ENCODE measurements around the gene VPS9D1. TPM values are rescaled to one million over a fixed set of nuclear protein-coding genes. Genes with fewer than 3 reads are reported as not detected.

VPS9D1 gene
- total RNA-seq, 1 experiment from 2014 or later = 6.3 TPM

GRCh38 chr16:89738538-89739317, 18.0 kb upstream of the VPS9D1 start:
- intact Hi-C loops (cut with micrococcal nuclease; ENCODE audit: unreplicated experiment) = no loop called here
- H3K4me1 ChIP-seq (ENCODE audit: control insufficient read depth, insufficient read depth, low read length) = no peaks in the 10 kb centered on the region
- DNase-seq (ENCODE audit: low read depth, low spot score) (no peak), ATAC-seq (peak; percentile 58)
- in situ Hi-C loops (cut with HindIII; ENCODE audit: low pct_unique_long_range_greater_than_20kb, low sequenced_read_pairs) = no loop called here
- ChIA-PET POLR2A (interaction anchor here (0.6 kb wide), 1 partner anchor 35 kb away, joined by 4 read pairs; no protein-coding TSS in a partner anchor), CTCF (no interaction called here)
- H3K9me3 ChIP-seq (ENCODE audit: control insufficient read depth, insufficient read depth, low read depth, low read length) = no peaks in the 10 kb centered on the region
- peaks cover 2% of the 10 kb centered on the region; the same call in 1 of the 2 replicates for H3K36me3 ChIP-seq (ENCODE audit: control insufficient read depth, insufficient read depth, low read length)
- H3K4me3 ChIP-seq (ENCODE audit: low read depth in 2 of 2, low read length in 2 of 2) = no peak overlapping the region
- TSS peak; percentile 50 for BruUV-seq (replicated peaks)
- no peak for TF ChIP-seq POLR2AphosphoS5 (IDR thresholded peaks at IDR 0.05; ENCODE audit: low read depth, low read length)
- no peak for TF ChIP-seq TCF7L2 (IDR thresholded peaks at IDR 0.05; ENCODE audit: low read depth, low read length)
- no peak for TF ChIP-seq REST (IDR thresholded peaks at IDR 0.05; ENCODE audit: insufficient read depth in 1 of 2, low read depth in 2 of 2, low read length in 1 of 2)
- TF ChIP-seq CTCF (IDR thresholded peaks at IDR 0.05) = no peak
- no peak for TF ChIP-seq SIN3A (IDR thresholded peaks at IDR 0.05; ENCODE audit: borderline replicate concordance, insufficient read depth, low read depth, low read length)
- H3K27me3 ChIP-seq (ENCODE audit: control insufficient read depth, insufficient read depth, low read length) = no peaks in the 10 kb centered on the region
- H3K27ac ChIP-seq (ENCODE audit: low read length) = no peak overlapping the region

GRCh38 chr16:89738072-89738377, 17.3 kb upstream of the VPS9D1 start:
- peaks cover 2% of the 10 kb centered on the region; the same call in 1 of the 2 replicates for H3K36me3 ChIP-seq (ENCODE audit: control insufficient read depth, insufficient read depth, low read length)
- intact Hi-C loops (cut with micrococcal nuclease; ENCODE audit: unreplicated experiment) = no loop called here
- ChIA-PET CTCF (no interaction called here), POLR2A (no interaction called here)
- BruUV-seq (replicated peaks) = no TSS peak
- no peaks in the 10 kb centered on the region for H3K9me3 ChIP-seq (ENCODE audit: control insufficient read depth, insufficient read depth, low read depth, low read length)
- in situ Hi-C loops (cut with HindIII; ENCODE audit: low pct_unique_long_range_greater_than_20kb, low sequenced_read_pairs) = no loop called here
- peak; percentile 17; the same call in 1 of the 2 replicates for ATAC-seq
- H3K4me3 ChIP-seq (ENCODE audit: low read depth in 2 of 2, low read length in 2 of 2) = no peak overlapping the region
- H3K27ac ChIP-seq (ENCODE audit: low read length) = no peak overlapping the region
- TF ChIP-seq SIN3A (IDR thresholded peaks at IDR 0.05; ENCODE audit: borderline replicate concordance, insufficient read depth, low read depth, low read length) = no peak
- TF ChIP-seq REST (IDR thresholded peaks at IDR 0.05; ENCODE audit: insufficient read depth in 1 of 2, low read depth in 2 of 2, low read length in 1 of 2) = no peak
- TF ChIP-seq TCF7L2 (IDR thresholded peaks at IDR 0.05; ENCODE audit: low read depth, low read length) = no peak
- TF ChIP-seq CTCF (IDR thresholded peaks at IDR 0.05) = no peak
- no peak; the same call in 1 of the 2 replicates for TF ChIP-seq POLR2AphosphoS5 (IDR thresholded peaks at IDR 0.05; ENCODE audit: low read depth, low read length)
- DNase-seq (ENCODE audit: low read depth, low spot score) = no peak
- H3K4me1 ChIP-seq (ENCODE audit: control insufficient read depth, insufficient read depth, low read length) = no peaks in the 10 kb centered on the region
- H3K27me3 ChIP-seq (ENCODE audit: control insufficient read depth, insufficient read depth, low read length) = no peaks in the 10 kb centered on the region
